Body of pancreas (tissue), 4 donors: ENCODE results near the gene MAP4K4.

Source experiments
- POLR2A ChIP-seq, 3 donors: fragments of 450-650 bp; IDR thresholded peaks; one replicate each; pipeline ENCODE4 v1.6.1; 2016; ENCODE audit warnings: antibody characterized with exemption in 3 of 3, mild to moderate bottlenecking in 2 of 3
- TF ChIP-seq, protein P1 (sequence below), 7 experiments: fragments of 450-650 bp in 4 of 7; fragments of 200-600 bp in 3 of 7; sonication (generic) in 3 of 7; IDR thresholded peaks; one replicate each; pipeline ENCODE4 v1.5.1; 2016 to 2019; ENCODE audit warnings: antibody characterized with exemption in 7 of 7

DNA sequence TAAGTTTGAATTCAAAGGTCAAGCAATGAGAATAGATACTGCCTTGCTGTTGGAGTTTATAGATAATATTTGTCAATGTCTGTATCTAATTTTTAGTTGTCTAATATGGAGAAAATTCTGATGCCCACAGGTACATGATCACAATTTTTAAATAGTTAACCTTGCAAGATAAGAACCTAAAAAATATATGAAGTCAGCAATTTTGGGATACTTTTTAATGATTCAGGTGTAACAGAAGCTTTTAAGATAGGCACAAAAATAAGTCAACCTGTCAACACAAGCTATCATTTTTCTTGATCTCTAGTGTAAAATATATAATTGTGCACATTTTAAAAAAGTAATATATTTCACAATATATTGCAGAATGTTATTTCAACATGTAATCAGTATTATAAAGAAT lies 201.8 kb downstream of the MAP4K4 start:
- TF ChIP-seq, protein P1, sequence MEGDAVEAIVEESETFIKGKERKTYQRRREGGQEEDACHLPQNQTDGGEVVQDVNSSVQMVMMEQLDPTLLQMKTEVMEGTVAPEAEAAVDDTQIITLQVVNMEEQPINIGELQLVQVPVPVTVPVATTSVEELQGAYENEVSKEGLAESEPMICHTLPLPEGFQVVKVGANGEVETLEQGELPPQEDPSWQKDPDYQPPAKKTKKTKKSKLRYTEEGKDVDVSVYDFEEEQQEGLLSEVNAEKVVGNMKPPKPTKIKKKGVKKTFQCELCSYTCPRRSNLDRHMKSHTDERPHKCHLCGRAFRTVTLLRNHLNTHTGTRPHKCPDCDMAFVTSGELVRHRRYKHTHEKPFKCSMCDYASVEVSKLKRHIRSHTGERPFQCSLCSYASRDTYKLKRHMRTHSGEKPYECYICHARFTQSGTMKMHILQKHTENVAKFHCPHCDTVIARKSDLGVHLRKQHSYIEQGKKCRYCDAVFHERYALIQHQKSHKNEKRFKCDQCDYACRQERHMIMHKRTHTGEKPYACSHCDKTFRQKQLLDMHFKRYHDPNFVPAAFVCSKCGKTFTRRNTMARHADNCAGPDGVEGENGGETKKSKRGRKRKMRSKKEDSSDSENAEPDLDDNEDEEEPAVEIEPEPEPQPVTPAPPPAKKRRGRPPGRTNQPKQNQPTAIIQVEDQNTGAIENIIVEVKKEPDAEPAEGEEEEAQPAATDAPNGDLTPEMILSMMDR (IDR thresholded peaks at IDR 0.05), result no peak
- no peak for TF ChIP-seq POLR2A (IDR thresholded peaks at IDR 0.05)
